Sigmoid colon (tissue), 7 donors: ENCODE results near the gene CHSY3. TPM values are rescaled to one million over a fixed set of nuclear protein-coding genes. Genes with fewer than 3 reads are reported as not detected.

Experiments
- DNase-seq: peaks from one replicate; pipeline ENCODE4 v3.0.0-alpha.2; 2019
- H3K27ac ChIP-seq, 4 donors: fragments of 200-600 bp; sonication (generic); one replicate each; pipeline ENCODE4 v1.5.1; 2016 to 2019; ENCODE audit warnings: mild to moderate bottlenecking in 1 of 4
- H3K27me3 ChIP-seq, 3 donors: fragments of 200-600 bp; sonication (generic); one replicate each; pipeline ENCODE4 v1.5.1; 2019; ENCODE audit warnings: mild to moderate bottlenecking in 1 of 3
- H3K36me3 ChIP-seq, 4 donors: fragments of 200-600 bp; sonication (generic); one replicate each; pipeline ENCODE4 v1.5.1; 2016 to 2019
- H3K4me1 ChIP-seq, 4 donors: fragments of 200-600 bp; sonication (generic); one replicate each; pipeline ENCODE4 v1.5.1; 2017 to 2019
- H3K4me3 ChIP-seq, 4 donors: fragments of 200-600 bp; sonication (generic); one replicate each; pipeline ENCODE4 v1.5.1; 2017 to 2019; ENCODE audit warnings: mild to moderate bottlenecking in 2 of 4, moderate library complexity in 1 of 4
- H3K9me3 ChIP-seq, 4 donors: fragments of 200-600 bp in 3 of 4; sonication (generic) in 3 of 4; one replicate each; pipeline versions ENCODE4 v1.5.1 to v1.6.1; 2013 to 2019
- CTCF ChIP-seq, 4 experiments: fragments of 450-650 bp in 3 of 4; fragments of 200-600 bp in 1 of 4; IDR thresholded peaks; one replicate each; pipeline ENCODE4 v1.5.1; 2016 to 2019; ENCODE audit warnings: antibody characterized with exemption in 4 of 4, mild to moderate bottlenecking in 3 of 4, moderate library complexity in 2 of 4
- EP300 ChIP-seq, 4 donors: sonication (generic); formaldehyde crosslinking; IDR thresholded peaks; one replicate each; pipeline ENCODE4 v1.6.1; 2017; ENCODE audit warnings: antibody characterized with exemption in 4 of 4
- POLR2A ChIP-seq, 2 donors: fragments of 450-650 bp; IDR thresholded peaks; one replicate each; pipeline ENCODE4 v1.6.1; 2016; ENCODE audit warnings: antibody characterized with exemption in 2 of 2, mild to moderate bottlenecking in 2 of 2, moderate library complexity in 2 of 2
- POLR2AphosphoS5 ChIP-seq, 4 donors: sonication (generic); formaldehyde crosslinking; IDR thresholded peaks; one replicate each; pipeline ENCODE4 v1.6.1; 2017; ENCODE audit warnings: antibody characterized with exemption in 4 of 4
- WGBS, 2 donors: extraction: QIAGEN DNeasy Blood & Tissue Kit; methylation state at CpG; one replicate each; pipeline ENCODE4 v1.1.7; 2013; 5-methylcytosine and 5-hydroxymethylcytosine counted together
- intact Hi-C: fragments of 100-400 bp; cut with DNase I; formaldehyde crosslinking; loops from one replicate; pipeline ENCODE4 v1.15.1; 2023
- polyA plus RNA-seq, 3 donors: library from polyadenylated mRNA; stranded (reverse); fragments of 200-250 nt; gene quantifications; one replicate each; pipeline ENCODE4 v1.2.3, GENCODE V29; 2013
- total RNA-seq, 4 donors: library from RNA; depleted of rRNA; stranded (reverse); fragments of >200 nt; gene quantifications; one replicate each; pipeline ENCODE4 v1.1.0, GENCODE V29; 2016
- donor health status: healthy with polysubstance abuse.
- donor health status: Bipolar disorder and iron deficiency.
- donor health status: healthy.

CHSY3 gene
- total and polyA plus RNA-seq, 7 donors = under 0.01 to 3.3 (median 1.2) TPM; not detected in 1

- DNase-seq = no peak
- H3K4me1 ChIP-seq = no peaks in the 10 kb centered on the region
- 61 to 75% methylated on average over 2 of the region's 2 CpGs for WGBS, 2 donors
- intact Hi-C loops = no loop called here
- no peak overlapping the region for H3K4me3 ChIP-seq
- TF ChIP-seq CTCF (IDR thresholded peaks at IDR 0.05) (no peak), POLR2A (IDR thresholded peaks at IDR 0.05) (no peak), POLR2AphosphoS5 (IDR thresholded peaks at IDR 0.05) (no peak), EP300 (IDR thresholded peaks at IDR 0.05) (no peak)
- no peaks in the 10 kb centered on the region for H3K36me3 ChIP-seq
- no peaks in the 10 kb centered on the region for H3K27me3 ChIP-seq
- no peak overlapping the region for H3K27ac ChIP-seq
- H3K9me3 ChIP-seq = peaks cover 0 to 9% (median 7%) of the 10 kb centered on the region in 4 donors
These were observed 31.4 kb downstream of the CHSY3 start for GRCh38 chr5:129935626-129936025.

DNA sequence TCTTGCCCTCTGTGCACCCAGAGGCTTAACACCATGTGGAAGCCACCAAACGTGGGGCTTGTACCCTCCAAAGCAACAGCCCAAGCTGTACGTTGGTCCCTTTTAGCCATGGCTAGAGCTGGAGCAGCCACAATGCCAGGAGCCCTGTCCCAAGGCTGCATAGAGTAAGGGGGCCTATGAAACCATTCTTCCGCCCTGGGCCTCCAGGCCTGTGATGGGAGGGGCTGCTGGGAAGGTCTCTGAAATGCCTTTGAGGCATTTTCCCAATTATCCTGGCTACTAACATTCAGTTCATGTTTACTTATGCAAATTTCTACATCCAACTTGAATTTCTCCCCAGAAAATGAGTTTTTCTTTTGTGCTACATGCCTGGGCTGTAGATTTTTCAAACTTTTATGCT, 33.8 kb downstream of the CHSY3 start:
- Histone ChIP-seq H3K36me3 (no peaks in the 10 kb centered on the region), H3K27me3 (no peaks in the 10 kb centered on the region), H3K27ac (no peak overlapping the region), H3K4me1 (no peaks in the 10 kb centered on the region), H3K4me3 (no peak overlapping the region), H3K9me3 (peaks cover 0 to 9% (median 7%) of the 10 kb centered on the region in 4 donors)
- TF ChIP-seq POLR2A (IDR thresholded peaks at IDR 0.05) = no peak
- no peak for TF ChIP-seq POLR2AphosphoS5 (IDR thresholded peaks at IDR 0.05)
- TF ChIP-seq EP300 (IDR thresholded peaks at IDR 0.05) = no peak
- no peak for TF ChIP-seq CTCF (IDR thresholded peaks at IDR 0.05)
- intact Hi-C loops = no loop called here
- 77 to 86% methylated on average over 3 of the region's 3 CpGs for WGBS, 2 donors
- DNase-seq = no peak

DNA sequence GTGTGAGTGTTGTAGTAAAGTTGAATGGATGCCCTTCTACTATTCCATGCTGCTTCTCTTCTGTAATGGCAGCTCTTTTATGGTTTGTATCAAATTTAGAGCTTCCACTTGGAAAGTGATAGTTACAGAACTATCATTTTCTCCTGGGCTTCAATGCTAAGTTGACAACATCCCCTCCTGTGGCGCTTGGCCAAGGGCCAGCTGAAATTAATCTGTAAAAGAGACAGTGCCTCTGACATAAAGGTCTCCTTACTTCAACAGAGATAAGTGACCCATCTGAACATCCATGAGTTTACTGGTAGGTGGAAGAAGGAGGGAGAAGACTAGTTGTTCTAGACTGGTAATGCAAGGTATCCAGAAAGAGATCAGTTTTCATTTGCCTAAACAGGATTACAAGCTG, 39.7 kb downstream of the CHSY3 start:
- intact Hi-C loops = no loop called here

DNA sequence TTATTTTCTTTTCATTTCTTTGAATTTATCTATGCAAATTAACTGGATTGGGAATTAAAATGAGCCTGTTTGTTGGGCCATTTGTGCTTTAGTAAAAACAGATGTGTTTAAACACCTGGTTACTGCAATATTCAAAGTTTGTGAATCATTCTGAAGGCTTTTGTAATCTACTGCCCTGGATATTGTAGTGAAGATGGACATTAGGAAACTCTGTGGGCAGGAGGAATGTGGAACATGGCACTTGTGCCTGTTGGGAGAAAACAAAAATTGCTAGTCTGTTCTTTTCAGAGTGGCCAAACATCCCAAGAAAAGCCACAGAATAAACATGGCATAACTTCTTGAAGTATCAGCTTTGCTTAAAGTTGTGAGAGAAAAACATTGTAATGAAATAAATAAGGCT, 40.8 kb downstream of the CHSY3 start:
- no peak overlapping the region for H3K4me3 ChIP-seq

More for the DNA sequence above, 39.7 kb downstream of the CHSY3 start:
- no peak overlapping the region for H3K4me3 ChIP-seq
- no peak for DNase-seq
- no peaks in the 10 kb centered on the region for H3K27me3 ChIP-seq
- no peak overlapping the region for H3K27ac ChIP-seq
- WGBS, 2 donors = 0 to 90% methylated on average over 1 of the region's 1 CpG
- no peaks in the 10 kb centered on the region for H3K9me3 ChIP-seq
- no peaks in the 10 kb centered on the region for H3K36me3 ChIP-seq
- TF ChIP-seq POLR2A (IDR thresholded peaks at IDR 0.05) = no peak
- TF ChIP-seq CTCF (IDR thresholded peaks at IDR 0.05) = no peak
- TF ChIP-seq POLR2AphosphoS5 (IDR thresholded peaks at IDR 0.05) = no peak
- no peak for TF ChIP-seq EP300 (IDR thresholded peaks at IDR 0.05)
- no peaks in the 10 kb centered on the region for H3K4me1 ChIP-seq

More for the DNA sequence above, 40.8 kb downstream of the CHSY3 start:
- H3K36me3 ChIP-seq = no peaks in the 10 kb centered on the region
- no peaks in the 10 kb centered on the region for H3K27me3 ChIP-seq
- H3K27ac ChIP-seq = no peak overlapping the region
- TF ChIP-seq CTCF (IDR thresholded peaks at IDR 0.05) (no peak), POLR2AphosphoS5 (IDR thresholded peaks at IDR 0.05) (no peak), EP300 (IDR thresholded peaks at IDR 0.05) (no peak), POLR2A (IDR thresholded peaks at IDR 0.05) (no peak)
- DNase-seq = no peak
- no peaks in the 10 kb centered on the region for H3K9me3 ChIP-seq
- no peaks in the 10 kb centered on the region for H3K4me1 ChIP-seq
- intact Hi-C loops = no loop called here
